ENCODE measurements around the gene RELL1. TPM values are rescaled to one million over a fixed set of nuclear protein-coding genes. Genes with fewer than 3 reads are reported as not detected.

The RELL1 gene
- total RNA-seq, 4 donors from 2014 or later: 44.4 to 83.3 (median 73.6) TPM

GRCh38 chr4:37590016-37590415 is 96.2 kb downstream of the RELL1 start:
- intact Hi-C loops (cut with DNase I): no loop called here
- Histone ChIP-seq H3K36me3 (peaks cover 0 to 10% (median 0%) of the 10 kb centered on the region in 4 donors), H3K27ac (replicated peaks in 1 of 4) (no peak overlapping the region), H3K4me3 (no peak overlapping the region), H3K4me1 (no peaks in the 10 kb centered on the region), H3K27me3 (no peaks in the 10 kb centered on the region), H3K9me3 (no peaks in the 10 kb centered on the region)
- no peak for TF ChIP-seq POLR2AphosphoS5 (IDR thresholded peaks at IDR 0.05)
- TF ChIP-seq, protein P1, sequence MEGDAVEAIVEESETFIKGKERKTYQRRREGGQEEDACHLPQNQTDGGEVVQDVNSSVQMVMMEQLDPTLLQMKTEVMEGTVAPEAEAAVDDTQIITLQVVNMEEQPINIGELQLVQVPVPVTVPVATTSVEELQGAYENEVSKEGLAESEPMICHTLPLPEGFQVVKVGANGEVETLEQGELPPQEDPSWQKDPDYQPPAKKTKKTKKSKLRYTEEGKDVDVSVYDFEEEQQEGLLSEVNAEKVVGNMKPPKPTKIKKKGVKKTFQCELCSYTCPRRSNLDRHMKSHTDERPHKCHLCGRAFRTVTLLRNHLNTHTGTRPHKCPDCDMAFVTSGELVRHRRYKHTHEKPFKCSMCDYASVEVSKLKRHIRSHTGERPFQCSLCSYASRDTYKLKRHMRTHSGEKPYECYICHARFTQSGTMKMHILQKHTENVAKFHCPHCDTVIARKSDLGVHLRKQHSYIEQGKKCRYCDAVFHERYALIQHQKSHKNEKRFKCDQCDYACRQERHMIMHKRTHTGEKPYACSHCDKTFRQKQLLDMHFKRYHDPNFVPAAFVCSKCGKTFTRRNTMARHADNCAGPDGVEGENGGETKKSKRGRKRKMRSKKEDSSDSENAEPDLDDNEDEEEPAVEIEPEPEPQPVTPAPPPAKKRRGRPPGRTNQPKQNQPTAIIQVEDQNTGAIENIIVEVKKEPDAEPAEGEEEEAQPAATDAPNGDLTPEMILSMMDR (IDR thresholded peaks at IDR 0.05): no peak
- no peak for TF ChIP-seq EP300 (IDR thresholded peaks at IDR 0.05)
- no peak for TF ChIP-seq POLR2A (IDR thresholded peaks at IDR 0.05; ENCODE audit: low read depth)
- DNase-seq (ENCODE audit: extremely low spot score): no peak
- 100% methylated on average over 6 of the region's 6 CpGs for WGBS

DNA sequence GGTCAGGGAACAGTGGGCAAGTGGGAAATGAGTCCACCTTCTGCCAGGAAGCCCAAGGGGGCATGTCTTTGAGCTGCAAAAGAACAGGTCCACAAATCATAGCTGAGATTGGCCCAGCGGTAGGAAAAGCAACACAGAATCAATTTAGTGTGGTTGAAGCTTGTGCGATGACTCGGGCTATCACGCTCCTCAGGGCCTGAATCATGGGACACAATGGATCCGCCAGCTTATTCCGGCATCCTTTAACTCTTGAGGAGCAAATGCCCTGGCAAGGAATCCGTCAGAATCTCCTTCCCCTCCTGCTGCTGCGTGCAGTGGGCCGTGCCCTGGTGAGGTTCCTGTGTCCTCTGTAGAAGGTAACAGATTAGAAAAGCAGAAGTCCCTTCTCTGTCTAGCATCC is 98.0 kb downstream of the RELL1 start:
- peaks cover 0 to 10% (median 0%) of the 10 kb centered on the region in 4 donors for H3K36me3 ChIP-seq
- WGBS: 96% methylated on average over 9 of the region's 9 CpGs
- no peak overlapping the region for H3K4me3 ChIP-seq
- TF ChIP-seq POLR2AphosphoS5 (IDR thresholded peaks at IDR 0.05): no peak
- TF ChIP-seq EP300 (IDR thresholded peaks at IDR 0.05): no peak
- TF ChIP-seq POLR2A (IDR thresholded peaks at IDR 0.05; ENCODE audit: low read depth): no peak
- TF ChIP-seq, protein P1 (IDR thresholded peaks at IDR 0.05): no peak
- peaks cover 0 to 5% (median 0%) of the 10 kb centered on the region in 4 donors for H3K27me3 ChIP-seq
- intact Hi-C loops (cut with DNase I): no loop called here
- no peaks in the 10 kb centered on the region for H3K4me1 ChIP-seq
- H3K9me3 ChIP-seq: no peaks in the 10 kb centered on the region
- no peak overlapping the region for H3K27ac ChIP-seq (replicated peaks in 1 of 4)
- DNase-seq (ENCODE audit: extremely low spot score): no peak

DNA sequence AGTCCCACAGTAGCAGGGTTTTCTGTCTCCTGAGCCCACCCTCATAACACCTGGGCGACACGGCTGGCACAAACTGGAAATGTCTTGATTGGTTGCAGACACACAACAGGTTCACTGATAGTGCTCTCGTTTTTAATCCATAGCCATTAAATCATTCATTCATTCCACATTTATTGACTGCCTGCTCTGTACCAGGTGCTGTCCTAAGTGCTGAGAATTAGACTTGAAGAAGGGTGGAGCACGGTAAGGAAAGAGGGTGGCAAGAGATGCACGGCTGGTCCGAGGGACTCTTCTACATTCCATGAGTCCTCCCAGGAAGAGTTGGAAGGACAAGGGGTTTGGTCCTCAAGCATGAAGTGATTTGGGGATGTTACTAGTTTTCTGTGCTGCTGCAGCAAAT is 100.0 kb downstream of the RELL1 start:
- H3K27me3 ChIP-seq: peaks cover 0 to 5% (median 0%) of the 10 kb centered on the region in 4 donors
- DNase-seq (ENCODE audit: extremely low spot score): no peak
- no peak overlapping the region for H3K4me3 ChIP-seq
- H3K27ac ChIP-seq (replicated peaks in 1 of 4): no peak overlapping the region
- no peak for TF ChIP-seq EP300 (IDR thresholded peaks at IDR 0.05)
- no peak for TF ChIP-seq POLR2A (IDR thresholded peaks at IDR 0.05; ENCODE audit: low read depth)
- TF ChIP-seq, protein P1 (IDR thresholded peaks at IDR 0.05): no peak
- no peak for TF ChIP-seq POLR2AphosphoS5 (IDR thresholded peaks at IDR 0.05)
- intact Hi-C loops (cut with DNase I): no loop called here
- H3K9me3 ChIP-seq: peaks cover 0 to 6% (median 0%) of the 10 kb centered on the region in 4 donors
- H3K4me1 ChIP-seq: no peaks in the 10 kb centered on the region
- WGBS: 49% methylated on average over 6 of the region's 6 CpGs
- peaks cover 0 to 10% (median 0%) of the 10 kb centered on the region in 4 donors for H3K36me3 ChIP-seq

DNA sequence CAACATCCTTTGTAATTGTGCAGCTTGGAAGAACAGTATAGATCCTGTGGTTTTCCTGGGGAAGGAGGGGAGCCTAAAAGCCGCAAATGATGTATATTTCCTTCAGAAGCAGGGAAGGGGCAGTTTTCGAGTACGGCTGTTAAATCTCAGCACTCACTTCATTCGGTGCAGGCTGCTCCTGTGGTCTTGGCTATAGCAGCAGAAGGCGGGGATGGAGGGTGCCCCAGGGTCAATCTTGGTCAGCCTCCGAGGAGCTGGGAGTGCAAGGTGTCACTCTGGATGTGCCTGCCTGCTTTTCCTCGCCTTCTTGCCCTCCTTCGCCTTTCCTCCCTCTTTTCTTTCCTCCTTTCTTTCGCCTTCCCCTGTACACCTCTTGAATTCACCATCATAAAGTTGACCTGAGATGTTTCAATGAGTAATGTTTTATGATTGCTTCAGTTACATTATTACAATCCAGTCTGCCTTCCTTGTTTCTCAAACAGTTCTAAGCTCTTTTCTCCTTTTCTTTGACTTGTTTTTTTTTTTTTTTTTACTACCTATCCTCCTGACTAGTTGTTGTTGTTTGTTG is 101.6 kb downstream of the RELL1 start:
- Histone ChIP-seq H3K27ac (replicated peaks in 1 of 4) (no peak overlapping the region), H3K4me1 (no peaks in the 10 kb centered on the region), H3K27me3 (peaks cover 0 to 5% (median 0%) of the 10 kb centered on the region in 4 donors), H3K9me3 (peaks cover 0 to 19% (median 1%) of the 10 kb centered on the region in 4 donors), H3K36me3 (peaks cover 0 to 3% (median 0%) of the 10 kb centered on the region in 4 donors), H3K4me3 (no peak overlapping the region)
- TF ChIP-seq POLR2AphosphoS5 (IDR thresholded peaks at IDR 0.05): no peak
- TF ChIP-seq POLR2A (IDR thresholded peaks at IDR 0.05; ENCODE audit: low read depth): no peak
- TF ChIP-seq EP300 (IDR thresholded peaks at IDR 0.05): no peak
- TF ChIP-seq, protein P1 (IDR thresholded peaks at IDR 0.05): no peak
- 55% methylated on average over 9 of the region's 9 CpGs for WGBS
- DNase-seq (ENCODE audit: extremely low spot score): no peak
- intact Hi-C loops (cut with DNase I): no loop called here

DNA sequence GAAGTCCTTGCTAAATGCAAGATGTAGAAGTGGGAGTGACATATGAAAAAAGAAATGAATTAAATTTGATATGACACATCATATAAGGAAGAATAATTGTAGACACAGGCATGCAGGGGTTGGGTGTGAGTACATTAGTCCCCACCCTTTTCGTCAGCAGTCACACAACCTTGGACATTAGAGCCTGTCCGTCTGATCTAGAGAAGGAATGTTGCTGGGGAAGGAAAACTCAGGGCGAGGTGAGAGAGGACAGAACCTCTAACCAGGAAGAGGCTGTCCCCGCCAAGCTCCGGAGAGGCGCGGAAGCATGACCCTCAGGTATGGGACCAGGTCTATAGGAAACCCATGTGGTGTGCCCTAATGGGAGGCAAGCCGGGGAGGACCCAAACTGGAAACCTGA is 102.1 kb downstream of the RELL1 start:
- Histone ChIP-seq H3K4me3 (no peak overlapping the region), H3K9me3 (peaks cover 0 to 21% (median 5%) of the 10 kb centered on the region in 4 donors), H3K36me3 (peaks cover 0 to 3% (median 0%) of the 10 kb centered on the region in 4 donors), H3K27ac (replicated peaks in 1 of 4) (no peak overlapping the region), H3K27me3 (peaks cover 0 to 5% (median 0%) of the 10 kb centered on the region in 4 donors), H3K4me1 (no peaks in the 10 kb centered on the region)
- DNase-seq (ENCODE audit: extremely low spot score): no peak
- WGBS: 75% methylated on average over 8 of the region's 8 CpGs
- no peak for TF ChIP-seq EP300 (IDR thresholded peaks at IDR 0.05)
- TF ChIP-seq, protein P1 (IDR thresholded peaks at IDR 0.05): no peak
- TF ChIP-seq POLR2AphosphoS5 (IDR thresholded peaks at IDR 0.05): no peak
- TF ChIP-seq POLR2A (IDR thresholded peaks at IDR 0.05; ENCODE audit: low read depth): no peak
- intact Hi-C loops (cut with DNase I): no loop called here

Data from esophagus muscularis mucosa (tissue), 4 donors.